HG03103 (cell line): Measurements from ENCODE around the gene ATP5MK.
"Not testable (repeated sequence)": the region's sequence is repeated elsewhere in the genome, so short reads cannot be mapped to it uniquely, and the experiment has no call there.

ENCODE experiments used
- ATAC-seq: cut with Tn5 transposase; IDR thresholded peaks from one replicate; pipeline ENCODE4 v1.9.1; 2021; ENCODE audit warnings: low read depth; ENCODE audit not compliant: unreplicated experiment

ATP5MK gene

GRCh38 chr10:103397191-103397825 is 1.0 kb upstream of the ATP5MK start:
- no peak for ATAC-seq

GRCh38 chr10:103396789-103397087 is 463 bp upstream of the ATP5MK start:
- ATAC-seq = no peak

- ATAC-seq = no peak
Observed at GRCh38 chr10:103395754-103396066, 565 bp downstream of the ATP5MK start.

GRCh38 chr10:103394180-103394579 is 2.1 kb downstream of the ATP5MK start:
- ATAC-seq = no peak

- ATAC-seq = no peak
Observed at GRCh38 chr10:103382769-103383168, 13.5 kb downstream of the ATP5MK start.

DNA sequence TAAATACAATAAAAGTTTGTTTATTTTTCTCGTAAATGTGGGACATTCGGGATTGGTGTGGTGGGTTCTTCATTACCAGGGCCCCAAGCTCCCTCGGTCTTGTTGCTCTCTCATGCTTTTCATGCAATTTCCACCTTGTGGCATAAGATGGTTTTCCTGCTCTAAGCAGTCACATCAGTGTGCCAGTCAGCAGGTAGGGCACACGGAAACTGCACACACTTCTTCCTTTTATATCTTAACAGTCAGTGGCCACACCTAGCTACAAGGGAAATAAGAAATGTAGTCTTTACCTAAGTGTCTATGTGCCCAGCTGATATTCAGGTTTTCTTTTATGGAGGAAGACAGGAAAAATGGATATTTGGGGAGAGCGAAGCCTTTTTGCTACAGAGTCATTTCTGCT is 22.0 kb downstream of the ATP5MK start:
- ATAC-seq = no peak

- ATAC-seq = no peak
Observed at GRCh38 chr10:103373544-103373943, 22.7 kb downstream of the ATP5MK start.

DNA sequence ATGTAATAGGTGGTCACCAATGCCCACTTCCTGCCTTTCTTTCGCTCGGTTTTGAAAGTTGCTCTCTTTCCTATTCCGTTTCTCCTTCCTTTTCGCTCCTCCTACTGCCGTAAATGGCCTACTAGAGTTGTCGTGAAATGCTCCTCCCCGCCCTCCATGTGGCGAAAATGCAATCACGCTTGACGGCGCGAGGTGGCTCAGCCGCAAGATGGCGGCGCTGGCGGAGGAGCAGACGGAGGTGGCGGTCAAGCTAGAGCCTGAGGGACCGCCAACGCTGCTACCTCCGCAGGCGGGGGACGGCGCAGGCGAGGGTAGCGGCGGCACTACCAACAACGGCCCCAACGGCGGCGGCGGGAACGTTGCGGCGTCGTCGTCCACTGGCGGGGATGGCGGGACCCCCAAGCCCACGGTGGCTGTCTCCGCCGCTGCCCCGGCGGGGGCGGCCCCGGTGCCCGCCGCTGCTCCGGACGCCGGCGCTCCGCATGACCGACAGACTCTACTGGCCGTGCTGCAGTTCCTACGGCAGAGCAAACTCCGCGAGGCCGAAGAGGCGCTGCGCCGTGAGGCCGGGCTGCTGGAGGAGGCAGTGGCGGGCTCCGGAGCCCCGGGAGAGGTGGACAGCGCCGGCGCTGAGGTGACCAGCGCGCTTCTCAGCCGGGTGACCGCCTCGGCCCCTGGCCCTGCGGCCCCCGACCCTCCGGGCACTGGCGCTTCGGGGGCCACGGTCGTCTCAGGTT is 28.3 kb downstream of the ATP5MK start, which contains the start of gene TAF5:
Gene TAF5 (plus strand): TSS at position 195 of the 737 bp plus-strand sequence. CDS start 14 bp downstream, at position 209.
- ATAC-seq = peak; percentile 36

GRCh38 chr10:103367379-103367781 is 28.9 kb downstream of the ATP5MK start:
- no peak for ATAC-seq

DNA sequence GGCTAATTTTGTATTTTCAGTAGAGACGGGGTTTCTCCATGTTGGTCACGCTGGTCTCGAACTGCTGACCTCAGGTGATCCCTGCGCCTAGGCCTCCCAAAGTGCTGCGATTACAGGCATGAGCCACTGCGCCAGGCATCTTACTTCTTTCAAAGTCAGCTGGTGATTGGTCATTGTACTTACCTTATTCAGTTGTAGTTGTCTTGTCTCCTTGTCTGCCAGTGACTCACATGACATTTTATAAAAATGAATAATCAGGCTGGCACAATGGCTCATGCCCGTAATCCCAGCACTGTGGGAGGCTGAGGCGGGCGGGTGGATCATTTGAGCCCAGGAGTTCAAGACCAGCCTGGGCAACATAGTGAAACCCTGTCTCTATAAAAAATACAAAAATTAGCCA is 35.5 kb downstream of the ATP5MK start:
- ATAC-seq = not testable (repeated sequence)

DNA sequence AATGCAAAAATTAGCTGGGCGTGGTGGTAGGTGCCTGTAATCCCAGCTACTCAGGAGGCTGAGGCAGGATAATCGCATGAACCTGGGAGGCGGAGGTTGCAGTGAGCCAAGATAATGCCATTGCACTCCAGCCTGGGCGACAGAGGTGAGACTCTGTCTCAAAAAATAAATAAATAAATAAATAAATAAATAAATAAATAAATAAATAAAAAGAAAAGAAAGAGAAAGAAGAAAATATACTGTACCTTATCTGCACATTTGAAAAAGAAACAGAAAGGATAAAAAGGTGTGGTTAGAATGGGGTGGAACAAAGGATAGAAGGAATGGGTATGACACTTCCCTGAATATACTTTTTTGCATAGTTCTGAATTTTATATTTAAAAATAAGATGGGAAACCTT is 36.8 kb downstream of the ATP5MK start:
- ATAC-seq = not testable (repeated sequence)

- no peak for ATAC-seq
Observed at GRCh38 chr10:103355906-103356599, 40.2 kb downstream of the ATP5MK start.

DNA sequence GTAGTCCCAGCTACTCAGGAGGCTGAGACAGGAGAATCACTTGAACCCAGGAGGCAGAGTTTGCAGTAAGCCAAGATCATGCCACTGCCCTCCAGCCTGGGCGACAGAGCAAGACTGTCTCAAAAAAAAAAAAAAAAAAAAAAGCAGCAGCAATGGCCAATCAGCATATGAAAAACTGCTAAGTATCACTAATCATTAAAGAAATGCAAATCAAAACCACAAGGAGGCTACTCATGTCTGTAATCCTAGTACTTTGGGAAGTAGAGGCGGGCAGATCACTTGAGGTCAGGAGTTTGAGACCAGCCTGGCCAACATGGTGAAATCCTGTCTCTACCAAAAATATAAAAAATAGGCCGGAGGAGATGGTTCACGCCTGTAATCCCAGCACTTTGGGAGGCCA is 41.7 kb downstream of the ATP5MK start:
- not testable (repeated sequence) for ATAC-seq

DNA sequence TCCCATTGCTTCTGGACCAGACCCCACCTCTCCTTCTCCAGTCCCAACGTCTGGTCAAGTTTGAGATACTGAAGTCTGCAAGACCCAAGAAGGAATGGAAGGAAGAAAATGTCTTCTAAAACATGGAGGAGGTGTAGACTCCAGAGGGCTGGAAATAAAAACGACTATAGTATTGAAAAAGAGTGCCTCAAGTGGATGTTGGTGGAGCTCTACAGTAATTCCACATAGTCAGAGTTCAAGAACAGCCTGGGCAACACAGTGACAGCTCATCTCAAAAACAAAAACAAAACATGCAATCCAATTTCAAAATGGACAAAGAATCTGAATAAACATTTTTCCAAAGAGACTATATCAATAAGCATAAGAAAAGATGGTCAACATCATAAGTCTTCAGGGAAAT is 43.0 kb downstream of the ATP5MK start:
- ATAC-seq = no peak

DNA sequence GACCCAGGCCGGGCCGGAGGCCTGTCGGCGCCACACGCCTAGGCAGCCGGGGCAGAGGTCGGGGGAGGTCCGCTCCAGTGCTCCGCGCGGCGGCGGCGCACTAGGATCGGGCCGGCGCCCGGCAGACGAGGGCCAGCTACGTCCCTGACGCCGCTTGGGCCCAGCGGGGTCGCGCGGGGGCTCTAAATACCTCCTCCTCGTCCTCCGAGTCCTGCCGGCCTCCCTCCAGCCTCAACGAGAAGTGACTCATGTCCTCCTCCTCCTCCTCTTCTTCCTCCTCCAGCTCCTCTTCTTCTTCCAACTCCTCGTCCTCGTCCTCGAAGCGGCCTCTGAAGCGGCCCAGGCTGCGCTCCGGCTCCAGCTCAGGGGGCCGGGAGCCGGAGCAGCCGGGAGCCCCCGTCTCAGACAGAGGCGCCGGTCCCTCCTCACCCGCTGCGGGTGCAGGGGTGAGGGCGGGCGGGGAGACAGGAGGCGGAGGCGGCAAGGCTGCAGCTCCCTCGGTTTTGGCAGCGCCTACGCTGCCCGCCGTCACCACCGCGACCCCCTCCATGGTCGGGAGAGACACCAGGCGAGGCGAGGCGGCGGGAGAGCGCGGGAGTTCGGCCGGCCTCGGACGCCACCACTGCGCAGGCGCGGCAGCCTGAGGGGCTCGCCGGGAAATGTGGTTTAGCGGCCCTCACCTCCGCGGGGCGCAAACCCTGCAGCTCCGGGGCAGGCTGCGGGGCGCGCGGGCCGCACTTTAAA is 45.6 kb downstream of the ATP5MK start, which contains the start of gene PCGF6:
Gene PCGF6 (minus strand): TSS at position 624 of the 744 bp plus-strand sequence. CDS start 74 bp downstream, at position 550.
- peak; percentile 79 for ATAC-seq

DNA sequence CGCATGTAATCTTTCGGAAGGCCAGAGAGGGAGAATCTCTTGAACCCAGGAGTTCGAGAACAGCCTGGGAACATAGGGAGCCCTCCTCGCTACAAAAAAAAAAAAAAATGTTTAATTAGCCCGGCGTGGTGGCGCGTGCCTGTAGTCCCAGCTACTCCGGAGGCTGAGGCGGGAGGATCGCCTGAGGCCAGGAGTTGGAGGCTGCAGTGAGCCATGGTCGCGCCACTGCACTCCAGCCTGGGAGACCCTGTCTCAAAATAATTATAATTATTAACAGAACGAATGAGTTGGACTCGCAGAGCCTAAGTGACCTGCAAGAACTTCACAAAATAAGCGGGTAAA is 46.1 kb downstream of the ATP5MK start:
- ATAC-seq = no peak
